Stimulated activated CD4-positive, alpha-beta T cell treated with anti-CD3 and anti-CD28 coated beads, Interleukin-15, amount 100 ng/mL, for 48 hours (primary cell): ENCODE results near the gene GRPEL1.

Source experiments
- DNase-seq, 2 donors: peaks; one replicate each; pipeline ENCODE4 v3.0.0-alpha.2; 2020; ENCODE audit warnings: low read depth in 2 of 2

Gene GRPEL1

DNA sequence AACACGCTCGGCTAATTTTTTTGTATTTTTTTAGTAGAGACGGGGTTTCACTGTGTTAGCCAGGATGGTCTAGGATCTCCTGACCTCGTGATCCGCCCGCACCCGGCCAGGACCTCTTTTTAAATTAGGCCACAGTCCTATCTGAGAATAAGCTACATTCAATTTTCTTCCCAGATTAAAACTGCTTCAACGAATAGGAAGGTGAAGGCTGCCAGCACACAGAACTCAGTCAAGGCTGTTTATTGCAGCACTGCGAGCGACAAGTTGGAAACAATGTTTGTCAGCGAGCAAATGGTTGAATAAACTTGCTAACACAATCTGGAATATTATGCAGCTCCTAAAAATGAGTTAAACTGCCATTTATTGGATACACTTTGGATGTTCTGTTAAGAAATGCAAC is 1.9 kb downstream of the GRPEL1 start:
- no peak for DNase-seq

DNA sequence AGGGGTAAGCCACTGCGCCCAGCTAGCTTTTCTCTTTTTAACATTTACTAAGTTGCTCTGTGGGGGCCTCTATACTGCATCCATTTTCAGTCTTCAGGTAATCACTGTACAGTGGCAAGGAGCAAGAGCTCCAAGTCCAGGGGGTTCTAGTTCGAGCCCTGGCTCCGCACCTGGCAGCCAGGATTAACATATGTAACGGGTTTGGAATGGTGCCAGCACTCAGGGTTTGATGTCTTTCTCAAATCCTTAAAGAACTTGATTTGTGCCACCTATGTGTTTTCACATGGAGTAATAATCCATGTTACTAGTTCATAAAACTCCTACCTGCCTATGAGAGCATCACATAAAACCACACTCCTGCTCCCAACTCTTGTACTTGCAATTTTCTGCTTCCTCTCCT is 4.5 kb downstream of the GRPEL1 start:
- DNase-seq = no peak

DNA sequence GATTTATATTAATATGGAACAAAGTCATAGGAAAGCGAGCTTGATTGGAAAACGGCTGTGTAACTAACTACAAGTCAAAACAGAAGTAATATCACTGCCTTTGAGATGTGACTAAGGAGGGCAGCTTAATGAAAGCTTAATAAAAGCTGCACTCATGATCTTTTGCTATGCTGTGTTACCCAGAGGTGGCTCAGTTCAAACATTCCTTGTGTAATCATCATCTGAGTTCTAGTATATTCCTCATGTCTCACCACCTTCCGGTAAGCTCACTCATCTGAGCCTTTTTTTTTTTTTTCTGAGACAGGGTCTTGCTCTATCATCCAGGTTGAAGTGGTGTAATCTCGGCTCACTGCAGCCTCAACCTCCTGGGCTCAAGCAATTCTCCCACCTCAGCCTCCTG is 5.0 kb downstream of the GRPEL1 start:
- DNase-seq = no peak

DNA sequence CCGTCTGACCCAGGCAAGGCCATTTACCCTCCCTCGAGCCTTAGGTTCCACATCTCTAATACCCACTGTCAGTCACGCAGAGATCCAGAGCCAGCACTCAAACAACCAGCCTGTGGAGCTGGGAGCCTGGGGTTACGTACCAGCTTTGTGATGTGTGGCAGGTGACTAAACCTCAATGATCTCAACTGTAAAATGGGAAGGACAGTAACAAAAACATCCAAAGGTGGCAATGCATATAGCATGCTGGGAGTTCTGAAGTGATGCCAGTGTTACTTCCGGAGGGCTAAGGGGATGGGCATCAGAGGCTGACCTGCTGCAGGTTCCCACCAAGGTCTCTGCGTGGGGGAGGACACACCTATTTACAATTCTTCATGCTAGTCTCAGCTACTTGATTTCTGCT is 6.0 kb downstream of the GRPEL1 start:
- no peak for DNase-seq

DNA sequence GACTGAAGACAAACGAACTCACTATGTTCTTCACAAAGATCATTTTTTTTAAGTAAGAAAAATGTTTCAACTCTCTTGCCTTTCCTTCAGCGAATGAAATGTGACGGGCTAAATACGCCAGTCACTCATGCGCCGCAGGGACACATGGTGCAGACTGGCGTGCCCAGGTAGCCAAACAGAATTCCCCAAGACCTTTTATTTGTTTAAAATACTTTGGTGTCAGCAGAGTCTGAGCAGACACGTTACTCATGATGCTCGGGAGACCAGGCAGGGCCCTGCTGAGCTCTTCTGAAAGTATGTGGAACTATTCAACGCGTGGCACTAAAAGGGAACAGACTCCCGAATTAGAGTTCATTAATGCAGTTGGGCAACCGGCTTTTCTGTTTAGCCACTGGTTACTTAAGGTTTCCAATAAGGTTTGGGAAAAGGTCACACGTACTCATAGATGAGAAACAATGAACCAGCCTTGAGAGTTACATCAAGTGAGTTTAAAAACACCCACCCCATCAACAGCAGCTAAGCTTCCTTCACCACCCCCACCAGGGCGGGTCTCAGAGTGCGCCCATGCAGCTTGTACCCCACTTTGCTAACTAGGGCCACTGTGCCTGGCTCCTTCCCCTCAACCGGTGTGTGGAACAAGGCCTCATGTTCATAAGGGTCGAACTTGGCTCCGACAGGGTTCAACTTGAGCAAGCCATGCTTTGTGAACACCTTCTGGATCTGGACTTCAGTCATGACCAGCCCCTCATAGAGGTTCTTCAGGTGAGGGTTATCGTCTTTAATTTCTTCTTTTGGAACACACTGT is 7.3 kb downstream of the GRPEL1 start:
- no peak for DNase-seq

DNA sequence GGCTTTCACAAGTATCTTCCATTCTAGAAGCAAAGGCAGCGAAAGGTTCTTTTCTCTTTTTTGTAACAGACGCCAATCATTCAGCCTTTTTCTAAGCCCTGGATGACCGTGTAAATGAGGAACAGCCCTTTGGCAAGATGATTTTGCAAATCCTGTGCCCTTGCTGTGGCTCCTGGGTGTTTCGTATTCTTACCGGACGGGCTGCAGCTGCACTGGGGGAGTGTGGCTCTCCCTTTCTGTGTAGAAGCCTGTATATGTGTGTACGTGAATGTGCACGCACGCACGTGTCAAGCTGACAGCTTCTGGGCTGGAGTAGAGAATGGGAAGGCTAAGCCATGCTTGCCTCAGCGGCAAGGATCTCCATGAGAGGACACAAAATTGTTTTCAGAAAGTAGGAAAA is 8.2 kb downstream of the GRPEL1 start:
- DNase-seq = no peak

DNA sequence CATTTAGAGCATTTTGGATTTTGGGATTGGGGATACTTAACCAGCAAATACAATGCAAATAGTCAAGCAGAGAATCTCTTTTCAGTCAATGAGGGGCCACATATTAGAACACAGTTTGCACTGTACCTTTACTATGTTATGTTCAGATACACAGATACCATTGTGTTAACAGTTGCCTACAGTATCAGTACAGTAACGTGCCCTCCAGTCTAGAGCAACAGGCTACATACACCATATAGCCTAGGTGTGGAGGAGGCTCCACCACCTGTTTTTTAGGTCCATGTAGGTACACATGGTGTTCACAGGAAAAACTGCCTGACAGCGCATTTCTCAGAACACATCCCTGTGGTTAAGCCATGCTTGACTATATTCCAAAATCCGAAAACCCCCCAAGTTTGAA is 9.1 kb downstream of the GRPEL1 start:
- no peak for DNase-seq

DNA sequence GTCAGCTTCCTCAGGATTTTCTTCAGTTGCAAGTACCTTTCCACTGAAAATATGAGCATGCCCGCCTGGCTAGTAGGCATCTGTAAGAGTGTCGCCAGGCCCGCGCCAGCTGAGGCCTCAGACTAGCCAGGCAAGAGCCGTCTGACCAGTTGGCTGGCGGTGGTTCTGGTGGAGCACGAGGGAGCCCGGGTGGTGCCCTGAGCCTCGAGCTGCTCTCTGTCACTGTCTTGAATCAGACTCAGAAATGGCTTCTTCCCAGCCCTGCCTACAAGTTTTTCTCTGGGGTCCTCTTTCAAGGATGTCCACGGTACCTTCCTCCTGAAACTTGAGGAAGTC is 11.9 kb downstream of the GRPEL1 start:
- DNase-seq = no peak

DNA sequence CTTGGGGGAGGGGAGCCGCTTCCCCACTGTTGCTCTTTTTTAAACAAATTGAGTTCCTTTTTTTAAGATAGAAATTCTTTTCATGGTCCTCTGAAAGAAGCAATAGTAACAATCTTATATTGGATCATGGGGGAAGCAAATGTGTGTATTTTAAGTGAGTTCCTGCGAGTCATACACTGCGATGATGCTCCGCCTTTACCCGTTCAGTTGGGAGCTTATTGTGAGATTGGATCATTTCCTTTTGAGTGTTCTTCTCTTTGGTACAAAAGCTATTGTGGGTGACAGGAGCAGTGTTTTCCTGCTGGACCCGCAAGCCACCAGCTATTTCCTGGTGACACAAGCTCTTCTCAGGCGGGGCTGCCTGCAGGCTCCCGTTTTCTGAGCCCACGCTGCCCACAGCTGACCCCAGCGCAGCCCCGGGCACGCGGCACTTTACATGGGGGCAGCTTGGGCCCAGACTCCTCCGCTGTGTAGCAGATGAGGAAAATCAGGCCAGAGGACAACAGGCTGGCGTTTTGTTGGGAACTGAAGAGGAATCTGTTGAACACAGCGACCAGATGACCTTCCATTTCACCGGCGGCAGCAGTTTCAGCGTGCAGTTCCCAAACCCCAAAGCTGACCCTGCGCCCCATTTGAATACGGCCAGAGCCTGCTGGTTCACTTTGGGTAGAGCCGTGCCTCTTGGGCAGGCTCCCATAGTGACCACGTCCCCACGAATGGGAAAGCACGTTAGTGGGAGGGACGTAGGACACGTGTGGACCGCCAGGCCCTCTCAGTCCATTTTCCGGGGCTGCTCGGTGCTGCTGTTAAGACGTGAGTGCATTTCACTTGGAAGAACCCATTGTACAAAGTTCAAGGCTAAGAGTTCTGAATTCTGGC is 12.5 kb downstream of the GRPEL1 start:
- no peak for DNase-seq

DNA sequence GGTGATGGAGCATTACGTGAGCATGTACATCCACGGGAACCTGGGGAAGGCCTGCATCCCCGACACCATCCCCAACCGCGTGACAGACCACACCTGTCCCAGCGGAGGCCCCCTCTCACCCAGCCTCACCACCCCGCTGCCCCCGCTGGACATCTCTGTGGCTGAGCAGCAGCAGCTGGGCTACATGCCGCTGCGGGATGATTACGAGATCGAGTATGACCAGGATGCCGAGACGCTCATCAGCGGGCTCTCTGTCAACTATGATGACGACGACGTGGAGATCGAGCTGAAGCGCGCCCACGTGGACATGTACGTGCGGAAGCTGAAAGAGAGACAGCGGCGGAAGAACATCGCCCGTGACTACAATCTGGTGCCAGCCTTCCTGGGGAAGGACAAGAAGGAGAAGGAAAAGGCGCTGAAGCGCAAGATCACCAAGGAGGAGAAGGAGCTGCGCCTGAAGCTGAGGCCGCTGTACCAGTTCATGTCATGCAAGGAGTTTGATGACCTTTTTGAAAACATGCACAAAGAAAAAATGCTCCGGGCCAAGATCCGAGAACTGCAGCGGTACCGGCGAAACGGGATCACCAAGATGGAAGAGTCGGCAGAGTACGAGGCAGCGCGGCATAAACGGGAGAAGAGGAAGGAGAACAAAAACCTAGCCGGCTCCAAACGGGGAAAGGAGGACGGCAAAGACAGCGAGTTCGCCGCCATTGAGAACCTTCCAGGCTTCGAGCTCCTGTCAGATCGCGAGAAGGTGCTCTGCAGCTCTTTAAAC is 13.6 kb downstream of the GRPEL1 start:
- DNase-seq = no peak

DNA sequence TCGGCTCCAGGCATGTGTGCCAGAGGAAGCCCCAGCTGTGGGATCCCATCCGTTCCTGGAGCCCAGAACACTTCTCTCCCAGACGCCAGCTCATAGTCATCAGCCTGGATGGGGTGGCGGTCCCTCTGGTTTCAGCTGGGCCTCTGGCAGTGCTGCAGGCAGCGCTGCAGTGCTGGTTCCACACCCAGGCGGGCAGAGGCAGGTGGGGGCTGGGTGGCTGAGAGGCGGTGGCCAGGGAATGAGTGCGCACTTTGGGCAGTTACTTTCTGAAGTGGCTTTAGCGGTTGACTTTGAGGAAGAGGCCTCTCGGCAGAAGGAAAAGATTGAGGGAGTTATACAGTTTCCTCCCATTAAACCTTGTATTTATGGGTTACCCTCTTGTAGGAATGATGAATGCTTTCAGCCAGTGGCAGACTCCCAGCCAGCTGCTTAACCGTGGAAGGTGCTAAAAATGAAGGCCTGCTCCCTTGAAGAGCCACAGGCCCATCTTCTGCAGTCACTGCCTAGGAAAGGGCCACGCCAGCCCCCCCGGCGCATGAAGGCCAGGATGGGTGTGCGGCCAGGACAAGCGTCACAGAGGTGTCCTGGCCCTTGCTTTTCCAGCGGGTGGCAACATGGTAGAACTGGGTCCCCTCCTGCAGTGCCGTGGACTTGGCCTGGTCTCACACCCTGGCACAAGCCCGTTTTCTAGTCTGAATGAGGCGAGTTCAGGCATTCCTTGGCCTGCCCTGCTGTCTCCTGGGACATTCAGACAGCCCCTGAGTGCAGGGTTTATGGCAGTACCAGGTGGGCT is 14.7 kb downstream of the GRPEL1 start:
- DNase-seq = no peak

DNA sequence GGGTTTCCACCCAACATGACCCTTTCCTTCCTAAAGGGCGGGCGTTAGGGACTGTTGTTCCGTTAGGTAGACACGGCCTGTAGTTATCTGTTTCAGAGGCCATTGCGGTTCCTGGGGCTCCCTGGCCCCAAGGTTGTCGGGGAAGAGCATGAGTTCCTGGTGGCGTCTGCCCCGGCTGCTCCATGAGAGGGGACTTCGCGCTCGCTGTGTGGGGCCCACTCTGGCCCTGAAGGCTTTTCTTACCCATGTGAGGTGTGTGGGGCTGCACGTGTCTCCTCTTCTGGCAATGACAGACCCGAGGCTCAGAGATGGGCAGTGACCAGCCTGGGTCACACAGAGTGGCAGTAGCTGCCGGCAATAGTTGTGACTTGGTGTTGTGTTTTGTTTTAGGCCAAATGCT is 15.6 kb downstream of the GRPEL1 start:
- DNase-seq = no peak

DNA sequence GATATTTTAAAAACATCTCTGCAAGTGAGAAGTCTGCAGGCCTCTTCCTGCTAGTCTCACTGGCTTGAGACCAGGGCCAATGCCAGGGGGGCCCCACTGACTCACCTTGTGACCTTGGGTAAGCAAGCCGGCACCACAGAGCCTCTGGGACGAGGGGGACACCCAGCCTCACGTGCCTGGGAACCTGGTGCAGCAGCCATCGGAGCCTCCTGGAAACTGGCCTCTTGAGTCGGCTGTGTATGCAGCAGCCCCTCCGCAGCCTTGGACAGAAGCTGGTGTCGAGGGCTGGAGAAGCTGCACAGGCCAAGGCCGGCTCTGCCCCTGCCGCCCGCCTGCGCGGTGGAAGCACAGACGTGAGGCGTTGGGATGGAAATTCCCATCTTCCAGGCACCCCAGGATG is 16.0 kb downstream of the GRPEL1 start:
- DNase-seq = no peak

DNA sequence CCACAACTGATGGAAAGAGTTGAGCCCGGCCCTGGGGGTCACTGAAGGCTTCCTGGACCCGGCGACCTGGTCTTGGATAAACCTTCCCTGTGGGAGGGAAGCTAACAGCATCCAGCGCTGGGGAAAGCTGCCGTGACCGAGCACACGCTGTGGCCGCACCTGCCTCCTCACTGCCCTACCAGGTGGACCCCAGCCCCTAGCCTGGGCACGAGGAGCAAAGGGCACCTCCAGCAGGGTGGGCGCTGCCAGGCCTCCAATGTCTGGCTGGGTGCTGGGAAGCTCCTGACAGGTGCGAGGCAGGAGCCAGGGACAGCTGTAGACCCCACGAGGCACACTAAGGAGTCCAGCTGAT is 16.7 kb downstream of the GRPEL1 start:
- DNase-seq = no peak

DNA sequence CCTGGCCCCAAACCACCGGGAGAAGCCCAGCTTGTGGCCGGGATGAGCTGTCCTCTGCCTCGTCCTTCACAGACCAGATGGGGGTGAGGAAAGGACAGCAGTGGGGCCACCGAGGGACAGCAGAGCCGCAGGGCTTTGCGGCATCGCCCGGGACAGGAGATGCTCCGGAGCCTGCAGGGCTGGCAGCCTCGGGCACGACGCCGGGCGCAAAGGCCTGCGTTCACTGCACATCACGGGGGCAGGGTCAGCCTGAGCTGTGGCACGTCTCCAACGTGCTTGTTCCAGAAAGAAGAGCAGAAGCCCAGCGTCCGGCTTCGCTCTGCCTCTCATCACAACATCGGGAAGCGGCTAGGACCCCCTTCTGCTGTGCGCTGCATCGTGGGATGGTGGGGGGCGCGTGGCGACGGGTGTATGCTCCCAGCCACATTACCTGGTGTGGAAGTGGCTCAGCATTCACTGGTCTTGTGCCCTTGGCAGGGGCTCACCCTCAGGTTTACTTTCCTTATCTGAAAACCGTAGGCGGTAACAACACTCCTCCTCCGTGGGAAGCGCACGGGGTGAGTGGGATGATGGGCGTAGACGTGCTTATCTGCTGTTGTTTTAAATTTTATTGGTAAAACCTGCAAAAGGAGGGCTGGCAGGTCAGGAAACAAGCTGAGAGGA is 17.3 kb downstream of the GRPEL1 start:
- no peak for DNase-seq

DNA sequence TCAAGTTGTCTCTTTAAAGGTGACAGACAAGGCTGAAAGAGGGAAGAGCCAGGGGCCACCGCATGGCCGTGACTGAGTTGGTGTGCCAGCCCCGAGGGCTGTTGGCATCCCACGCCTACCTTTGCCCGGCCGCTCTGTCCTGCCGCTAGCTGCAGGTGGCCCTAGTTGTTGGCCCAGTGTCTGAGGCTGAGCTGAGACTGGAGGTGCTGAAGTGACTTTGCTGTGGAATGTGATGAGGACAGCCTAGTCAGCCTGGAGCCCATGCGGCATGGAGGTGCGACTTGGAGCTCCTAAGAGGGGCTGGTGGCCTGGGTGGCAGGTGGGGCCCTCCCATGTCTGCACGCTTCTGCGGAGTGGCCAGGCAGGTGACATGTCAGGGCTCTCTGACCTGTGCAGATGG is 18.1 kb downstream of the GRPEL1 start:
- no peak for DNase-seq

DNA sequence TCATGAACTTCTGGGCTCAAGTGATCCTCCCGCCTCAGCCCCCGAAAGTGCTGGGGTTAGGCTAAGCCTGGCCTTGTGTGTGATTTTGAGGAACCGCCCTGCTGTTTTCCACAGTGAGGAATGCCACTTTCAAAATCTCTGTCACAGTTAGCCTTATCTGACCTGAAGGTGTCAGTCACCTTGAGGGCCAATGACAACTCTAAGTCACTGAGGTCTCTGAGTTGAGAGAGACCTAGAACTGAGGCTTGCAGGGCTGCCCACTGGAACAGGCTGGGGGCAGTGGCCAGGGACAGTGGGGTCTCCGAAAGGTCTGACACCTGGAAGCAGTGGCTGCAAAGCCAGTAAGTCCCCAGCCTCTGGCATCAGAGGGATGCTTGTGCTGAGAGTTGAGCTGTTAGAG is 18.6 kb downstream of the GRPEL1 start:
- no peak for DNase-seq

DNA sequence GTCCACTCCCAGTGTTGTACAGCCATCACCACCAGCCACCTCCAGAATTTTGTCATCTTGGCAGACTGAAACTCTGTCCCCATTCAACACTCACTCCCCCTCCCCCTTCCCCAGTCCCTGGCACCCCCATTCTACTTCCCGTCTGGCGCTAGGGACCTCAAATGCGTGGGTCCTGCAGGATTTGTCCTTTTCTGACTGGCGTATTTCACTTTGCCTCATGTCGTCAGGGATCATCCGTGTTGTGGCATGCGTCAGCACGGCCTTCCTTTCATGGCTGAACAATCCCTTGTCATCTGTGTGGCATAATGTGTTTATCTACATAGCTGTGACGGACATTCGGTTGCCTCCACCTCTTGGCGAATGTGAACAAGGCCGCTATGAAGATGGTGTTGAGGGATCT is 19.2 kb downstream of the GRPEL1 start:
- no peak for DNase-seq

DNA sequence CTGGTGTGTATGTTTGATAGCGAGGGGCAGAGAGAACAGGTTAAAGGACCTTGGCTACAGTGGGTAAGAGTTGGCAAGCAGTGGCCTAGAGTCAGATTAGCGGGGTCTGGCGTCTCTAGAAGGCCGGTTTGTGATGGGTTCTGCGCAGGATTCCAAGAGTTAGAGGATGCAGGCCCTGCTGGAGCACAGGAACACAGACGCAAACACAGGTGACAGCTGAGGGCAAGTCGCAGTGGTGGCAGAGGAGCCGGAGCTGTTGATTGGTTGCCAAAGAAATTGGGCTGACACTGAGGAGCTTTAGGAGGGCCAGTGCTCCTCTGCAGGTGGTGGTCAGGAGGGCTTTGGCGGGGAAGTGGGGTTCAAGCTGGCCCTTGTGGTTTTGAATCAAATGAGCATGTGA is 20.9 kb downstream of the GRPEL1 start:
- DNase-seq = no peak

DNA sequence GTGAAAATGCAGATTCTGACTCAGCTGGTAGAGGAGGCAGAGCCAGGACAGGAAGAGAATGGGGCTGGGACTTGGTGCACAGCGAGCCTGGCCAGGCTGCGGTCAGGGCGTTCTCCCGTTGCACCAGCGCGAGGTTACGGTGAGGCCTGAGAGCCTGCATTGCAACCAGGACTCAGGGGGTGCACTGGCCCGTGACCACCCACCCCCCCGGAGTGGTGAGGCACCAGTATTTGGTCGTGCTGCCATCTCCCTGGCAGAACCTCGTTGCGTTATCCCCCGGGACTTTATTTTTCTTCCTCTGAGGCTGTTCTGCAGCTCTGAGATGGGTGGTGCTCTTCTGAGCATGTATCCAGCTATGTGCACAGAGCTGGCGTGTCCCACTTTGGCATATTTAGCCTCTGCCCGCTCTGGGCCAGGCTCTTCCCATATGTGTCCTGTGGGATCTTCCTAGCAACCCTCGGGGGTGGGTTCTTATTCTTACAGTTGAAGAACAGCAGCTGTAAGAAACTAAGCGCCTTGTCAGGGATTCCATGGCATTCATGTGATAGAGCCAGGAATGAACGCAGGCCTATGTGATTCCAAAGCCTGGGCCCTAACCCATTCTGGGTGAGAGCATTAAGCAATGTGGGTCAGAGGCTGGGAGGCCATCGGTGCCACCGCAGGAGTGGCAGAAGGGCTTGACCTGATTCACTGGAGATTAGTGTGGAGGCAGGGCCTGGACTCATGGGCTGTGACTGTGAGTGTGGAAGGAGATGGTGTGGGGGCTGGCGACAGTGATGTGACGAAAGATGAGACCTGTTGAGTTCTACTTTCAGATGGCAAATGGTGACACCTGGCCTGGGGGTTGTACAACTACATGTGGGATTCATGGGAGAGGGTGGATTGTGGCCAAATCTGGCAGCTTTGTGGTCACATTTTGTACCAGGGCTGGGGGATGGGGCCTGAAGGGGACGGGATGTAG is 21.6 kb downstream of the GRPEL1 start:
- DNase-seq = no peak
